Fibroblast of the conjunctiva (primary cell): ENCODE measurements around the gene SBF2.
"Not testable (repeated sequence)": the region's sequence is repeated elsewhere in the genome, so short reads cannot be mapped to it uniquely, and the experiment has no call there.

Experiments
- DNase-seq: peaks from one replicate; pipeline ENCODE4 v3.0.0-alpha.2; 2010; ENCODE audit warnings: low read depth

Gene SBF2

GRCh38 chr11:9952511-9953196, 341.4 kb downstream of the SBF2 start:
- no peak for DNase-seq

DNA sequence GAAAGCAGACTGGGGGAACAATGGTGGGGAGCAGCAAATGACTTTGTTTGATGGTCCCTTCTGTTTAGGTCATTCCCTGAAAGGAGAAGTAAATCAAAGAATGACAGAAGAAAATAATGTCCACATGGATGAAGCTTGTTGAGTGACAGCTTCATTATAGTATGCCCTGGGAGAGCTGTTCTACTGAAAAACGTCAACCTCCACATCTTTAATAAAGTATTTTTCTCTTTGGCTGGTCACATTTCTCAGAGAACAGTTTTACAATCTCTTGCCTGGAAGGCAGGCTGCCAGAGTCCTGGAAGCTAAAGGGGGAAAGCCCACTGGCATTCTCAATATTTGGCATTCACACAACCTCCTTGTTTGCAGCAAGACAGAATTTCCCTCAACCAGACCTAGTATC, 342.2 kb downstream of the SBF2 start:
- DNase-seq: peak; percentile 37

GRCh38 chr11:9950462-9950861, 343.6 kb downstream of the SBF2 start:
- DNase-seq: no peak

GRCh38 chr11:9947231-9947864, 346.7 kb downstream of the SBF2 start:
- no peak for DNase-seq

GRCh38 chr11:9945680-9946079, 348.3 kb downstream of the SBF2 start:
- DNase-seq: not testable (repeated sequence)

DNA sequence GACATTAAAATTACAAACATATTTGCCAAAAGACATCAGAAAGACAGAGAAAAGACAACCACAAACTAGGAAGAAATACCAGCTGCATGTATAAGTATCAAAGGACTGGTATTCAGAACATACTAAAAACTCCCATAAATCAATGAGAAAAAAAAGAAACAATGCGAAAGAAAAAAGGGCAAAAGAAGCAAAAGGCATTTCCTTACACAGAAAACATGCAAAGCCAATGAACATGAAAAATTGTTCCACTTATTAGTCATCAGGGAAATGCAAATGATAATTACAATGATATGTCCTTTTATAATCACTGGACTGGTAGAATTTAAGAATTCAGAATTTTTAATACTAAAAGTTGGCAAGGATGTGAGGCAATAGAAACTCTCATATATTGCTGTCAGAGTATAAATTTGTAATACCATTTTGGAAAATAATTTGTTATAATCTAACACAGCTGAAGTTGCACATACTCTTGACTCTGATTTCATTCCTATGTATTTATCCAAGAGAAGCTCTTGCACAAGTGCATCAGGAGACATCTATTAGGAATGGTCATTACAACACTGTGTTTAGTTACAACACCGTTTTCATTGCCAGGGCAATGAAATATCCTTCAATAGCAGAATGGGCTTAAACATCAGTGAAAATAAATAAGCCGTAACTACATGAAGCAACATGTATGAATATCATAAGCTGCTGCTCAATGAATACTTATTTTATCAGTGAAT, 350.5 kb downstream of the SBF2 start:
- peak; percentile 98 for DNase-seq

- DNase-seq: no peak
Measured at GRCh38 chr11:9941991-9942390, 352.0 kb downstream of the SBF2 start.

- not testable (repeated sequence) for DNase-seq
Measured at GRCh38 chr11:9939150-9939549, 354.9 kb downstream of the SBF2 start.

DNA sequence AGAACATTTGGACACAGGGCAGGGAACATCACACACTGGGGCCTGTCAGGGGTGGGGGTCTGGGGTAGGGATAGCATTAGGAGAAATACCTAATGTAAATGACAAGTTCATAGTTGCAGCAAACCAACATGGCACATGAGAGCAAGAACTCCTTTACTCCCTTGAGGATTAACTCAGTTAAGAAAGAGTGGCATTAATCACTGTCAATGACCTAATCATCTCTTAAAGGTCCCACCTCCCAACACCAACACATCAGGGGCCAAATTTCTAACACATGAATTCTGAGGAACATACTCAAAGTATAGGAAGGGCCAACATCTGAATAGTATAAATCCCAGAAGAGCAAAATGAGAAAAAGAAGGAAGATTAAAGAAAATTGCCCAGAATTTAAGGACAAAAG, 357.3 kb downstream of the SBF2 start:
- no peak for DNase-seq

- DNase-seq: not testable (repeated sequence)
Measured at GRCh38 chr11:9932843-9933242, 361.2 kb downstream of the SBF2 start.

DNA sequence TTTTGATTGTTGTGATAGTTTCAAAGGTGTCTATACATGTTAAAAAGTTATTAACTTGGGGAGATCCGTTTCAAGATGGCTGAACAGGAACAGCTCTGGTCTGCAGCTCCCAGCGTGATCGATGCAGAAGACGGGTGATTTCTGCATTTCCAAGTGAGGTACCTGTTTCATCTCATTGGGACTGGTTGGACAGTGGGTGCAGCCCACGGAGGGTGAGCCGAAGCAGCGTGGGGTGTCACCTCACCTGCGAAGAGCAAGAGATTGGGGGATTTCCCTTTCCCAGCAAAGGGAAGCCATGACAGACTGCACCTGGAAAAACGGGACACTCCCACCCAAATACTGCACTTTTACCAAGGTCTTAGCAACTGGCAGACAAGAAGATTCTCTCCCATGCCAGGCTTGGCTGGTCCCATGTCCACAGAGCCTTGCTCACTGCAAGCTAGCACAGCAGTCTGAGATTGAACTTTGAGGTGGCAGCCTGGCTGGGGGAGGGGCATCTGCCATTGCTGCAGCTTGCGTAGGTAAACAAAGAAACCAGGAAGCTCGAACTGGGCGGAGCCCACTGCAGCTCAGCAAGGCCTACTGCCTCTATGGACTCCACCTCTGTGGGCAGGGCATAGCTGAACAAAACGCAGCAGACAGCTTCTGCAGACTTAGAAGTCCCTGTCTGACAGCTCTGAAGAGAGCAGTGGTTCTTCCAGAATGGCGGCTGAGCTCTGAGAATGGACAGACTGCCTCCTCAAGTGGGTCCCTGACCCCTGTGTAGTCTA, 363.3 kb downstream of the SBF2 start:
- not testable (repeated sequence) for DNase-seq

DNA sequence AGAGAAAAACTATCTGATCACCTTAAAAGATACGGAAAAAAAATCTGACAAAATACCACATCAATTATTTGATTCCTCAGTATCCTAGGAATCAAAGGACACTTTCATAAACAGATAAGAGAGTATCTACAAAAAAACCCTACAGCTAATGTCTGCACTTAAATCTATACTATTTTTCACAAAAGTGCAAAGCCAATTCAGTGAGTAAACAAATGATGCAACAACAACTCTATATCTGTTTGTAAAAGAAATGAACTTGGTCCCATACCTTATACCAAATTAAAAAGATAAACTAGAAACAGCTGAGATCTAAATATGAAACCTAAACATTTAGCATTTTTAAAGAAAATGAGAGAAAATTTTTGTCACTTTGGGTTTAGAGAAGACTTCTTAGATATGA, 366.3 kb downstream of the SBF2 start:
- no peak for DNase-seq

- DNase-seq: no peak
Measured at GRCh38 chr11:9923280-9923679, 370.7 kb downstream of the SBF2 start.

- DNase-seq: no peak
Measured at GRCh38 chr11:9922806-9923205, 371.2 kb downstream of the SBF2 start.

GRCh38 chr11:9916480-9916879, 377.5 kb downstream of the SBF2 start:
- DNase-seq: no peak

- no peak for DNase-seq
Measured at GRCh38 chr11:9914064-9914463, 380.0 kb downstream of the SBF2 start.

GRCh38 chr11:9905960-9906791, 387.8 kb downstream of the SBF2 start:
- peak; percentile 93 for DNase-seq

GRCh38 chr11:9905501-9905951, 388.5 kb downstream of the SBF2 start:
- no peak for DNase-seq

- DNase-seq: no peak
Measured at GRCh38 chr11:9903579-9903978, 390.4 kb downstream of the SBF2 start.

DNA sequence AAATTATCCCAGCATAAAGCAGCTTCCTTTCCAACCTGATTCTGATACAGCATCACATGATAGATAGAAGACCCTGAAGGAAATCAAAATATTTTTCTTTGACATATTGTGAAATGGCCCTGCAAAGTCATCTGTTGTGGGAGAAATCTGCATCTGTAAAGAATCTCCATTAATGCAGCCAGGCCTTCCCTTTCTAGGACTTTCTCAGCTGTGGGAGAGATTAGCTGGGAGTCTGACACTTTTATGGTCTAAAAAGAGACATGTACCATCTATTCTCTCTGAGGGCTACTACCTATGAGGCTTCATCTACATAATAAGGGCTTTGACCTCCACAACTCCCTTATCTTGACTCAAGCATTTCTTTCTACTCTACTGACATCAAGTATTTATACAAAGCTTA, 392.1 kb downstream of the SBF2 start:
- DNase-seq: no peak

DNA sequence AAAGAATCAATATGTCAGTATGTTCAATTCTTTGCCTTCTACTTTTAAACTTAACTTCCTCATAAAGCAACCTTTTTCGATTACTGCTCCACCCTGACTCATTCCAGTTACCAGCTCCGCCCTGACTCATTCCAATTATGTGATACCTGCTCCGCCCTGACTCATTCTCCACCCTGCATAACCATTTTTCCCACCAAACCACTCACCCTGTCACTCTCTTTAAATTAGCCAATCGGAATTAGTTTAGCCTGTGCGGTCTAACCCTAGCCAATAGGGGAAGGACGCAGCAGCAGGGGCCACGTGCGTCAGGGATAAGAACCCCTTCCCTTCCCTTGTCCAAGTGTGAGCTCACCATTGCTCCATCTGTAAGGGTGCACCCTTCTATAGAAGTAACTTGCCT, 393.8 kb downstream of the SBF2 start:
- peak; percentile 41 for DNase-seq
